IMR-90 (cell line): Measurements from ENCODE around the gene BSDC1.

Experiments
- BHLHE40 ChIP-seq: fragments of 150-350 bp; IDR thresholded peaks from 2 replicates; pipeline ENCODE4 v1.6.1; 2016; ENCODE audit warnings: mild to moderate bottlenecking, low read depth, low read length
- CEBPB ChIP-seq: IDR thresholded peaks from 2 replicates; pipeline ENCODE4 v1.6.1; 2012; ENCODE audit warnings: low read depth, low read length, improper control_type of control experiment
- CHD1 ChIP-seq: IDR thresholded peaks from 2 replicates; pipeline ENCODE4 v1.6.1; 2012; ENCODE audit warnings: low read depth, low read length, improper control_type of control experiment
- FOS ChIP-seq: fragments of 150-350 bp; IDR thresholded peaks from 2 replicates; pipeline ENCODE4 v1.6.1; 2016; ENCODE audit warnings: low read depth, low read length
- MAFK ChIP-seq: IDR thresholded peaks from 2 replicates; pipeline ENCODE4 v1.6.1; 2012; ENCODE audit warnings: low read depth, low read length, improper control_type of control experiment
- MXI1 ChIP-seq: IDR thresholded peaks from 2 replicates; pipeline ENCODE4 v1.6.1; 2012; ENCODE audit warnings: low read depth, mild to moderate bottlenecking, low read length, moderate library complexity, borderline replicate concordance
- POLR2A ChIP-seq: IDR thresholded peaks from 2 replicates; pipeline ENCODE4 v1.6.1; 2012; ENCODE audit warnings: mild to moderate bottlenecking, low read depth, low read length
- RAD21 ChIP-seq: IDR thresholded peaks from 2 replicates; pipeline ENCODE4 v1.6.1; 2012; ENCODE audit warnings: low read length, improper control_type of control experiment
- RCOR1 ChIP-seq: IDR thresholded peaks from 2 replicates; pipeline ENCODE4 v1.6.1; 2012; ENCODE audit warnings: mild to moderate bottlenecking, low read length, improper control_type of control experiment; ENCODE audit not compliant: insufficient replicate concordance
- SMC3 ChIP-seq: fragments of 150-350 bp; IDR thresholded peaks from 2 replicates; pipeline ENCODE4 v1.6.1; 2016; ENCODE audit warnings: low read depth, mild to moderate bottlenecking, antibody characterized with exemption, low read length, moderate library complexity
- TF ChIP-seq, protein P1 (sequence below): fragments of 150-350 bp; IDR thresholded peaks from 2 replicates; pipeline ENCODE4 v1.6.1; 2017; ENCODE audit warnings: mild to moderate bottlenecking, antibody characterized with exemption, low read length, low read depth
- TF ChIP-seq, protein P2 (sequence below): conservative IDR thresholded peaks from 2 replicates; pipeline ENCODE4 v1.5.1; 2012; ENCODE audit warnings: mild to moderate bottlenecking, low read depth, low read length, improper control_type of control experiment

DNA sequence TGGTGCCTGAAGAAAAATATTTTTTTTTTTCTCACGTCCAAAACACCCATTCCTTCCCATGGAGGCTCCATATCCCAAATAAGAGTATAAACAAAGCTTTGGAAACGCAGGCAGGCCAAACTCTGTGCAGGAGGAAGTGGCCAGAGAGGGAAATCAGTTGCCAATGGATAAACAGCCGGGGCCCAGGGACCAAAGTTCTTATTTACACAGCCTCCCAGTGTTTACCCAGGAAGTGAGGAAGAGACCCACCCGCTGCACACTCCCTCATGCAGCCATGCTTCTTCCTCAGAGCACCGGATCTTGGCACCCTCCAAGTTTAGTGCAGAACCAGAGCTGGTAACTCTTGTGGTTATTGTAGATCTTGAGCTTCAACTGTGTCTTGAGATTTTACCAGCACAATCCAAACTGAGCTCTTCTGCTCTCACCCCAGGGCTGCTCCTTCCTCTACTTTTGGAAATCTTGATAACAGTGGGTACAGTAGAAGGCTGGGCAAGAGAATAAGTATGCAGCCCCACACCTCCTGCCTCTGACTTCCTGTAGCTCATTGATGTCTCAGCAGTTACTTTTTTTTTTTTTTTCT is 72.4 kb downstream of the BSDC1 start:
- TF ChIP-seq POLR2A (no peak), SMC3 (no peak), MXI1 (no peak), FOS (no peak), MAFK (no peak), RAD21 (no peak), CEBPB (no peak), CHD1 (no peak), RCOR1 (no peak), BHLHE40 (no peak)
- TF ChIP-seq, protein P1, sequence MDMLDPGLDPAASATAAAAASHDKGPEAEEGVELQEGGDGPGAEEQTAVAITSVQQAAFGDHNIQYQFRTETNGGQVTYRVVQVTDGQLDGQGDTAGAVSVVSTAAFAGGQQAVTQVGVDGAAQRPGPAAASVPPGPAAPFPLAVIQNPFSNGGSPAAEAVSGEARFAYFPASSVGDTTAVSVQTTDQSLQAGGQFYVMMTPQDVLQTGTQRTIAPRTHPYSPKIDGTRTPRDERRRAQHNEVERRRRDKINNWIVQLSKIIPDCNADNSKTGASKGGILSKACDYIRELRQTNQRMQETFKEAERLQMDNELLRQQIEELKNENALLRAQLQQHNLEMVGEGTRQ = no peak
- TF ChIP-seq, protein P2, sequence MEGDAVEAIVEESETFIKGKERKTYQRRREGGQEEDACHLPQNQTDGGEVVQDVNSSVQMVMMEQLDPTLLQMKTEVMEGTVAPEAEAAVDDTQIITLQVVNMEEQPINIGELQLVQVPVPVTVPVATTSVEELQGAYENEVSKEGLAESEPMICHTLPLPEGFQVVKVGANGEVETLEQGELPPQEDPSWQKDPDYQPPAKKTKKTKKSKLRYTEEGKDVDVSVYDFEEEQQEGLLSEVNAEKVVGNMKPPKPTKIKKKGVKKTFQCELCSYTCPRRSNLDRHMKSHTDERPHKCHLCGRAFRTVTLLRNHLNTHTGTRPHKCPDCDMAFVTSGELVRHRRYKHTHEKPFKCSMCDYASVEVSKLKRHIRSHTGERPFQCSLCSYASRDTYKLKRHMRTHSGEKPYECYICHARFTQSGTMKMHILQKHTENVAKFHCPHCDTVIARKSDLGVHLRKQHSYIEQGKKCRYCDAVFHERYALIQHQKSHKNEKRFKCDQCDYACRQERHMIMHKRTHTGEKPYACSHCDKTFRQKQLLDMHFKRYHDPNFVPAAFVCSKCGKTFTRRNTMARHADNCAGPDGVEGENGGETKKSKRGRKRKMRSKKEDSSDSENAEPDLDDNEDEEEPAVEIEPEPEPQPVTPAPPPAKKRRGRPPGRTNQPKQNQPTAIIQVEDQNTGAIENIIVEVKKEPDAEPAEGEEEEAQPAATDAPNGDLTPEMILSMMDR = no peak
